A549 (cell line): ENCODE results near the gene CADPS2.

Source experiments
- CEBPB ChIP-seq, 2 experiments: fragments of >200 bp in 1 of 2; sonication (Bioruptor Twin) in 1 of 2; formaldehyde crosslinking in 1 of 2; IDR thresholded peaks; 2 replicates each; pipeline ENCODE4 v1.6.1; 2012 to 2016
- CTCF ChIP-seq: fragments of >200 bp; sonication (Bioruptor Twin); formaldehyde crosslinking; IDR thresholded peaks from 3 replicates; pipeline ENCODE4 v1.5.1; 2016
- KDM1A ChIP-seq: fragments of 200-600 bp; sonication (generic); IDR thresholded peaks from 2 replicates; pipeline ENCODE4 v1.6.1; 2016; ENCODE audit warnings: low read depth, mild to moderate bottlenecking
- RFX5 ChIP-seq: fragments of 450-650 bp; IDR thresholded peaks from 2 replicates; pipeline ENCODE4 v1.7.1; 2014; ENCODE audit warnings: antibody characterized with exemption, mild to moderate bottlenecking, moderate library complexity
- TF ChIP-seq, protein P1 (sequence below): fragments of >200 bp; sonication (Bioruptor Twin); formaldehyde crosslinking; IDR thresholded peaks from 2 replicates; pipeline ENCODE4 v1.6.1; 2016

GRCh38 chr7:122291189-122291588, 595.1 kb downstream of the CADPS2 start:
- no peak for TF ChIP-seq RFX5
- TF ChIP-seq CTCF: no peak
- TF ChIP-seq, protein P1, sequence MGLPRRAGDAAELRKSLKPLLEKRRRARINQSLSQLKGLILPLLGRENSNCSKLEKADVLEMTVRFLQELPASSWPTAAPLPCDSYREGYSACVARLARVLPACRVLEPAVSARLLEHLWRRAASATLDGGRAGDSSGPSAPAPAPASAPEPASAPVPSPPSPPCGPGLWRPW: no peak
- TF ChIP-seq CEBPB (IDR thresholded peaks at IDR 0.05): no peak
- no peak for TF ChIP-seq KDM1A
